HG02840 (cell line): ENCODE measurements around the gene MOGAT2.
"Not testable (repeated sequence)": the region's sequence is repeated elsewhere in the genome, so short reads cannot be mapped to it uniquely, and the experiment has no call there.

ENCODE experiments used
- ATAC-seq: cut with Tn5 transposase; IDR thresholded peaks from one replicate; pipeline ENCODE4 v1.9.1; 2021; ENCODE audit warnings: mild to moderate bottlenecking, moderate library complexity, moderate number of reproducible peaks; ENCODE audit not compliant: unreplicated experiment, low FRiP score

The MOGAT2 gene

GRCh38 chr11:75717608-75718418, at the start of gene MOGAT2:
Gene MOGAT2 (plus strand): TSS chr11:75717838. CDS start chr11:75717889, 51 bp downstream.
- ATAC-seq, result no peak

GRCh38 chr11:75668451-75669297, 49.0 kb upstream of the MOGAT2 start, which contains the start of gene MAP6:
Gene MAP6 (minus strand): TSS chr11:75669038. CDS start chr11:75668369, 669 bp downstream.
- ATAC-seq, result no peak

GRCh38 chr11:75673977-75674582, 43.6 kb upstream of the MOGAT2 start:
- ATAC-seq, result no peak

- no peak for ATAC-seq
Observed at GRCh38 chr11:75677275-75677674, 40.4 kb upstream of the MOGAT2 start.

GRCh38 chr11:75677909-75678308, 39.7 kb upstream of the MOGAT2 start:
- ATAC-seq, result no peak

GRCh38 chr11:75678620-75679259, 38.9 kb upstream of the MOGAT2 start:
- no peak for ATAC-seq

- no peak for ATAC-seq
Observed at GRCh38 chr11:75679566-75679965, 38.1 kb upstream of the MOGAT2 start.

GRCh38 chr11:75683856-75684255, 33.8 kb upstream of the MOGAT2 start:
- ATAC-seq, result not testable (repeated sequence)

- ATAC-seq, result no peak
Observed at GRCh38 chr11:75689863-75690609, 27.6 kb upstream of the MOGAT2 start.

GRCh38 chr11:75691804-75692203, 25.8 kb upstream of the MOGAT2 start:
- no peak for ATAC-seq

GRCh38 chr11:75697906-75698581, 19.6 kb upstream of the MOGAT2 start:
- ATAC-seq, result no peak

- ATAC-seq, result no peak
Observed at GRCh38 chr11:75700940-75701339, 16.7 kb upstream of the MOGAT2 start.

GRCh38 chr11:75703695-75704237, 13.9 kb upstream of the MOGAT2 start:
- no peak for ATAC-seq

GRCh38 chr11:75705541-75705940, 12.1 kb upstream of the MOGAT2 start:
- ATAC-seq, result no peak

GRCh38 chr11:75706260-75706729, 11.3 kb upstream of the MOGAT2 start:
- no peak for ATAC-seq

GRCh38 chr11:75714211-75714610, 3.4 kb upstream of the MOGAT2 start:
- ATAC-seq, result no peak

- ATAC-seq, result no peak
Observed at GRCh38 chr11:75715688-75716087, 1.9 kb upstream of the MOGAT2 start.

- no peak for ATAC-seq
Observed at GRCh38 chr11:75716659-75717058, 979 bp upstream of the MOGAT2 start.
